ENCODE results near the gene ITPR1.
"Not testable (repeated sequence)": the region's sequence is repeated elsewhere in the genome, so short reads cannot be mapped to it uniquely, and the experiment has no call there.

ITPR1 gene

DNA sequence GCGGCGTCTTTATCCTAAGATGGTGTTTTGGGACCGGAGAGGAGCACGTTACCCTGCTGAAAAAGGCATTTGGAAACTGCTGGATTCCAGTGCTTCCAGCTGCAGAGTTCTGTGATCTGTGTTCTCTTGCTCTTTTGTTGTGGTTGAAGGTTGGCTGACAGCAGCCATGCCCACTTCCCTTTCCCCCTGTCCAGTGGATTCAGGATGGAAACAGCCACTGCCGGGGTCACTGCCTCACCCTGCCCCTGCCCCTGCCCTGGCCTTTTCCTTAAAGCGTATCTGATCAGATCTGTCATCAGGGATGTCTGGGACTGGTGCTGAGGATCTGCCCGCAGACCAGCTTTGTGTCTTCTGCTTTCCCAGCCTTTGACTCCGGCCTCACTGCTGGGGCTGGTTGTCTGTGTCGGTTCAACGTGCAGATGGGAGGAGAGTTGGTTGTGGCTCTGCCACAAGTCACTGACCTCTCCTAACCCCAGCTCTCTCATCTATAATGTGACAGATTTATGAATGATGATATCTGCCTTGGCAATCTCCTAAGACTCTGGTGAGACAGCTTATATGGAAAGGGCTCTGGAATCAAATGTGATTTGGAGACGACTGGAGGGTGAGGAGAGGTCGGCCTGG lies 266.7 kb downstream of the ITPR1 start:
- DNase-seq (ENCODE audit: low spot score) = no peak

DNA sequence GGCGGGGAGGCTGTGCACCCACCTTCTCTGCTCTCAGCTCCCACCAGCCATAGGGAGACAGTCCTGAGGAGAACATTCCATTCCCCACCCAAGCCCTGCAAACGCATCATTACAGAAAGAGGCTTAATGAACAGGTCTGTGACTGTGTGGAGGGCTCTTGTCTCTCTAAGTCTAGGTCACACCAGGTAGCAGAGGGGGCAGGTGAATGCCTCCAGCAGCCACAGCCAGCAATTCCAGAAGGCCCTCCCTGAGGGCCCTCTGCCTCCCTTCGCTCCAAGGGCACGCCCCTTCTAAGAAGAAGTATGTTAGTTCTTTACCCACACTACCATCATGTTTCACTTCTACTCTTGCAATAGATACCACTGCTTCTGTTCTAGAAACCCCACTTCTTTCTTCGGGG lies 268.6 kb downstream of the ITPR1 start:
- no peak for DNase-seq (ENCODE audit: low spot score)

GRCh38 chr3:4762481-4763230 lies 269.5 kb downstream of the ITPR1 start:
- DNase-seq (ENCODE audit: low spot score) = not testable (repeated sequence)

- no peak for DNase-seq (ENCODE audit: low spot score)
These were observed 270.6 kb downstream of the ITPR1 start for GRCh38 chr3:4763604-4764247.

- no peak for DNase-seq (ENCODE audit: low spot score)
These were observed 272.1 kb downstream of the ITPR1 start for GRCh38 chr3:4765212-4765611.

GRCh38 chr3:4766263-4766662 lies 273.1 kb downstream of the ITPR1 start:
- no peak for DNase-seq (ENCODE audit: low spot score)

- no peak for DNase-seq (ENCODE audit: low spot score)
These were observed 273.8 kb downstream of the ITPR1 start for GRCh38 chr3:4766716-4767499.

- DNase-seq (ENCODE audit: low spot score) = no peak
These were observed 274.9 kb downstream of the ITPR1 start for GRCh38 chr3:4768021-4768420.

DNA sequence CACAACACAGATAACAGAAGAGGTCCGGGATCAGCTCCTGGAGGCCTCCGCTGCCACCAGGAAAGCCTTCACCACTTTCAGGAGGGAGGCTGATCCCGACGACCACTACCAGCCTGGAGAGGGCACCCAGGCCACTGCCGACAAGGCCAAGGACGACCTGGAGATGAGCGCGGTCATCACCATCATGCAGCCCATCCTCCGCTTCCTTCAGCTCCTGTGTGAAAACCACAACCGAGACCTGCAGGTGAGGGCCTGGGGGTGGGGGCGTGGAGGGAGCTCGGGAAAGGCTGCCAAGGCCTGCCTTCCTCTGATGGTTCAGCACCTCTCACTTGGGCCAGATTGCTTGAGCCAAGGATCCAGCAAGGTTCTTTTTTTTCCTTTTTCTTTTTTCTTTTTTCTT lies 275.4 kb downstream of the ITPR1 start:
- no peak for DNase-seq (ENCODE audit: low spot score)

GRCh38 chr3:4770561-4770960 lies 277.4 kb downstream of the ITPR1 start:
- DNase-seq (ENCODE audit: low spot score) = no peak

DNA sequence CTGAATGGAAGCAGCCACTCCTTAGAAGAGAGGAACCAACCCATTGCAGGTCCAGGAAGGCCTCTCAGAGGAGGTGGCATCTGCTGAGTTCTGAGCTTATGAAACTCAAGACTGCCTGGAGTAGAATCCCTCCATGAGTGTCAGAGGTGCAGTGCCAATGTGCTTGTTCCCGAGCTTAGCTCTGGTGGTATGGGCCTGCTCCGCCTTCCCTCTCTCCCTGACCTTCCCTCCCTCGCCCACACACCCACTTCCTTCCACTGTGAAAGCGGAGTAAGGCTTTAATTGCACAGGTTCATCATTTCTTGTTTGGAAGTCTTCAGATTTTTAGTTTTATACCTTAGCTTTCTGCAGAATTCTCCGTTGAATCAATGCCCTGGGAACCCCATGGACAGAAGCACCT lies 278.1 kb downstream of the ITPR1 start:
- DNase-seq (ENCODE audit: low spot score) = no peak

DNA sequence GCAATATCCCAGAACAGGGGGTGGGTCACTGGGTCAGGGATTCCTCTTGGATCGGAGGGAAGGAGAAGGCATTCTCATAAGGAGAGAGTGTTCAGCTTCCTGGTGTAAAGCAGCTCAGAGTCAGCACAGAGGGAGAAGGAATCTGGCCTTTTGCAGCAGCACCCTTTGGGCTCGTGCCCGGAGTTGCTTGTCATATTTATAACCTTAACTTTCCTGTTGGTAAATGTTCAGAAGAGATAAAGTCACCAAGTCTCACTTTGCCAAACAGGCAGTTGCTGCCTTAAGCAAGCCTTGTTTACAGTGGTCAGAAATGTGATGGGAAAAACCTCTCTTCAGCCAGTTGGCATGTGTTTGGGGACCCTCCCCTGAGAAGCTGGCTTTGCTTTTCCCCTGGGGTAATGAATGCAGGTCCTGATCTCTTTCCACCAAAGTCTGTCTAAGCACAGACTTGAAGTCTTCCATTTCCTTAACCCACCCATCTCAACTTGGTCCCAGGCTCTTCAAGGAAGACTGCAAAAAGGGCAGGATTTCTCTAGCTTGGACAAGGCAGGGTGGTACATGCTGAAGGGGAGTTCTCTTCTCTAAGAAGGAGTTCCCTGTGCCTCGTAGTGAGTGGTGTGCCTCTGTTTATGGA lies 279.1 kb downstream of the ITPR1 start:
- DNase-seq (ENCODE audit: low spot score) = no peak

GRCh38 chr3:4772858-4773257 lies 279.7 kb downstream of the ITPR1 start:
- no peak for DNase-seq (ENCODE audit: low spot score)

DNA sequence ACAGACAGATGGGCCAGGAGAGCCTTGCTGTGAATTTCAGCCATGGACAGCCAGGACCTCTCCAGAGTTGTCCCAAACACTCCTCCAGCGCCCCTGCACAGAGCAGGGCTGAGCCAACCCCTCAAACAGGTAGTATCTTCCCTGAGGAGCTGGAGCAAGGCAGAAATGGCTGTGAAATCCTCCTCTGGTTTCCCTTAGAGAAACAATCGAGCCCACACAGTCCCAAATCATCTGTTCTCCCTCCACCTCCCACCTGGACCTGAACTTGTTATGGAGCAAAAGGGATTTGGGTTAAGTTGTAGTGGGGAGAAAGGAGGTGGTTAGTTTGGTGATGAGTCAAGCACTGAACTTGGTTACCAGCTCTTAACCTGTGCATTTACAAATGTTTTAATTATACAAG lies 280.4 kb downstream of the ITPR1 start:
- DNase-seq (ENCODE audit: low spot score) = no peak

DNA sequence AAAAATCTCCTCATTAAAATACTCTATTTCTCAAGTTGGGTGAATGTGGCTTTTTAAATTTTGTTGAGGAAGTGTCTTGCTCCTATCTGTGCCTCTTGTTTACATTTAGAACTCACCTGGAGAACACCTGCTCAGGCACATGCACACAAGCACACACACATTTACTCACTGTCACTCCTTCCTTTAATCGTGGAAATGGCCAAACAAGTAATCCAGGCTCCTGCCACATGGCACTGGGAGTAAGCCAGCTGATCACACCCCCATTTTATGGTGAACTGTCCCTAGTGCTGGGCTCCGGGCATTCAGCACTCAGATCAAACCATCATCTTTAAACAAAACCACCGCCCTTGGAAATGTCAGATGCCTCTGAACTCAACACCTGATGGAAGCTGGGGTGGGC lies 281.4 kb downstream of the ITPR1 start:
- DNase-seq (ENCODE audit: low spot score) = no peak

GRCh38 chr3:4776399-4776979 lies 283.3 kb downstream of the ITPR1 start:
- DNase-seq (ENCODE audit: low spot score) = no peak

GRCh38 chr3:4776980-4777581 lies 283.9 kb downstream of the ITPR1 start:
- no peak for DNase-seq (ENCODE audit: low spot score)

GRCh38 chr3:4778119-4778518 lies 285.0 kb downstream of the ITPR1 start:
- no peak for DNase-seq (ENCODE audit: low spot score)

DNA sequence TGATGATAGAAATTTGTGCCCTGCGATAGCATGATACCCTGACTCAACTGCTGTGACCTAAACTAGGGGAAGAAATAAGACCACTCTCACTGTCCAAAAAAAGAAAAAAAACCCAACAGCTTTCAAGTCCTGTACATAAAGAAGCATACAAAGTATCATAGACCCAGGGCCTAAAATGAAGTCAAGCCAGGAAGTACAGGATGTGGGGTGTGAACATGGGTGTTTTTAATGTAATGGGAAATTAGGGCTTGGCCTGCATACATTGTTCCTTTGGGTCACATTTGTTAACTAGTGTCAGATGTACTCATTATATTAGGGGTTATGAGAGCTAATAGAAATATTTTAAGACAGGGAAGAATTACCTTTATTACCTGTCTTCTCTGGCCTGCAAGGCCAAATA lies 285.6 kb downstream of the ITPR1 start:
- DNase-seq (ENCODE audit: low spot score) = no peak

DNA sequence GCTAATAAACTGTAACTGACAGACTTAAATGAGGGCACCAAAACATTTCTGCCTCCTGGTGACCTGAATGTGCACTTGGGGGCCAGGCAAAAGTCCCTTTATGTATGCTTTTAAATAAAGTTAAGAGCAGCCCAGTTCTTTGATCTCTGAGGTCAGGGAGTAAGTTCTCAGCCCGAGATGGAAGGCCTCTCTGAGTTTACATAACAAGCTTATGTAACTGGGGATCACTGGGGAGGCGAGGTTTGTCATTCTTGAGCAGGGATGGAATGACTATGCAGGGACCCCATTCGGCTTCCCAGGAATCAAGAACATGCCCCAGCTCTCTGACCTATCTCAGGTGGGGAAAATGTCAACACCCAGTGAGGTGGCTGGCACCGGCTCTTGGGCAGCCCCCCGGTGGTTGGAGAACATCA lies 287.4 kb downstream of the ITPR1 start:
- no peak for DNase-seq (ENCODE audit: low spot score)

- no peak for DNase-seq (ENCODE audit: low spot score)
These were observed 288.9 kb downstream of the ITPR1 start for GRCh38 chr3:4782095-4782494.
